Caco-2 (cell line): Measurements from ENCODE around the gene PALB2. TPM values are rescaled to one million over a fixed set of nuclear protein-coding genes. Genes with fewer than 3 reads are reported as not detected.

Experiments used
- BruUV-seq: library from RNA; stranded (reverse); fragments of 400-500 nt; replicated peaks from 2 replicates; lab custom pipeline; 2021; lab: Mats Ljungman, UMichigan
- CTCF ChIA-PET: fragments of 300-600 bp; sonication (Branson Sonifier 250); formaldehyde crosslinking; loops from one replicate; lab custom pipeline; 2022; ENCODE audit warnings: antibody characterized with exemption; lab: Charles Lee
- POLR2A ChIA-PET: fragments of 300-600 bp; sonication (Branson Sonifier 250); formaldehyde crosslinking; loops from one replicate; lab custom pipeline; 2022; ENCODE audit warnings: antibody characterized with exemption; lab: Charles Lee
- DNase-seq, 2 experiments: peaks; one replicate each; pipeline versions ENCODE4 v3.0.0 to v3.0.0-alpha.2; 2020 to 2022
- H3K27me3 ChIP-seq: replicated peaks from 2 replicates; pipeline ENCODE4 v1.6.0; 2011; ENCODE audit warnings: low read length; ENCODE audit not compliant: control insufficient read depth, insufficient read depth
- H3K36me3 ChIP-seq: 2 replicates; pipeline ENCODE4 v1.5.1; 2011; ENCODE audit warnings: low read length; ENCODE audit not compliant: control insufficient read depth, insufficient read depth
- H3K4me1 ChIP-seq: fragments of 250-450 bp; sonication (Bioruptor Pico); 2 replicates; pipeline ENCODE4 v1.5.1; 2020; ENCODE audit warnings: mild to moderate bottlenecking
- H3K4me3 ChIP-seq: 2 replicates; pipeline ENCODE4 v1.5.1; 2011; ENCODE audit warnings: low read depth, mild to moderate bottlenecking, control low read depth, low read length
- H3K9me3 ChIP-seq: fragments of 250-450 bp; sonication (Bioruptor Pico); 2 replicates; pipeline ENCODE4 v1.5.1; 2020; ENCODE audit warnings: mild to moderate bottlenecking, moderate library complexity
- H3K27ac Mint-ChIP-seq: one replicate; pipeline ENCODE4 v1.8.0; 2022; ENCODE audit warnings: mixed read lengths; ENCODE audit not compliant: unreplicated experiment
- H3K27me3 Mint-ChIP-seq: one replicate; pipeline ENCODE4 v1.8.0; 2022; ENCODE audit warnings: mixed read lengths; ENCODE audit not compliant: insufficient read depth, unreplicated experiment
- H3K36me3 Mint-ChIP-seq: one replicate; pipeline ENCODE4 v1.8.0; 2022; ENCODE audit warnings: mild to moderate bottlenecking, mixed read lengths; ENCODE audit not compliant: insufficient read depth, unreplicated experiment
- H3K4me1 Mint-ChIP-seq: one replicate; pipeline ENCODE4 v1.8.0; 2022; ENCODE audit warnings: low read depth, mixed read lengths; ENCODE audit not compliant: unreplicated experiment
- H3K4me3 Mint-ChIP-seq: one replicate; pipeline ENCODE4 v1.8.0; 2022; ENCODE audit warnings: mild to moderate bottlenecking, moderate library complexity, mixed read lengths; ENCODE audit not compliant: unreplicated experiment
- H3K9me3 Mint-ChIP-seq: one replicate; pipeline ENCODE4 v1.8.0; 2022; ENCODE audit warnings: mixed read lengths; ENCODE audit not compliant: unreplicated experiment
- CTCF ChIP-seq, 2 experiments: fragments of 200-600 bp in 1 of 2; IDR thresholded peaks; 1 replicate in 1 of 2; 2 replicates in 1 of 2; pipeline versions ENCODE4 v1.5.1 to v1.8.0; 2011 to 2022; ENCODE audit warnings: antibody characterized with exemption in 1 of 2, control low read depth in 1 of 2, inconsistent platforms in 1 of 2, low read depth in 1 of 2, low read length in 1 of 2, mild to moderate bottlenecking in 1 of 2, moderate library complexity in 1 of 2; ENCODE audit not compliant: insufficient read depth in 1 of 2, severe bottlenecking in 1 of 2, unreplicated experiment in 1 of 2
- intact Hi-C: fragments of 100-400 bp; cut with micrococcal nuclease; formaldehyde crosslinking; loops from one replicate; pipeline ENCODE4 v1.10.0; 2022; ENCODE audit not compliant: unreplicated experiment
- total RNA-seq: library from RNA; stranded (reverse); gene quantifications from 2 replicates; pipeline ENCODE4 v1.2.3, GENCODE V29; 2022

Gene PALB2
- total RNA-seq, 1 experiment from 2014 or later: 20.5 TPM

GRCh38 chr16:23578101-23578830 is 62.8 kb downstream of the PALB2 start:
- intact Hi-C loops: no loop called here
- no peaks in the 10 kb centered on the region for H3K4me1 ChIP-seq
- H3K4me3 ChIP-seq: no peak overlapping the region
- Mint-ChIP-seq H3K4me3 (no peak overlapping the region), H3K36me3 (peaks cover 58% of the 10 kb centered on the region), H3K27me3 (no peaks in the 10 kb centered on the region), H3K9me3 (no peaks in the 10 kb centered on the region), H3K4me1 (no peaks in the 10 kb centered on the region), H3K27ac (no peak overlapping the region)
- no peak for TF ChIP-seq CTCF (IDR thresholded peaks at IDR 0.05; ENCODE audit: insufficient read depth in 1 of 2, low read depth in 1 of 2, low read length in 1 of 2, severe bottlenecking in 1 of 2, unreplicated experiment in 1 of 2)
- CTCF ChIA-PET: no interaction called here
- peaks cover 2% of the 10 kb centered on the region; the same call in 1 of the 2 replicates for H3K36me3 ChIP-seq
- H3K9me3 ChIP-seq: no peaks in the 10 kb centered on the region
- DNase-seq: no peak
- POLR2A ChIA-PET: no interaction called here
- no TSS peak for BruUV-seq
- no peaks in the 10 kb centered on the region for H3K27me3 ChIP-seq

GRCh38 chr16:23577493-23577892 is 63.6 kb downstream of the PALB2 start:
- Mint-ChIP-seq H3K27ac (no peak overlapping the region), H3K9me3 (no peaks in the 10 kb centered on the region), H3K27me3 (no peaks in the 10 kb centered on the region), H3K4me1 (no peaks in the 10 kb centered on the region), H3K36me3 (peaks cover 59% of the 10 kb centered on the region), H3K4me3 (no peak overlapping the region)
- CTCF ChIA-PET: no interaction called here
- no peak for DNase-seq
- no TSS peak for BruUV-seq
- H3K4me1 ChIP-seq: no peaks in the 10 kb centered on the region
- no peaks in the 10 kb centered on the region for H3K9me3 ChIP-seq
- intact Hi-C loops: no loop called here
- TF ChIP-seq CTCF (IDR thresholded peaks at IDR 0.05; ENCODE audit: insufficient read depth in 1 of 2, low read depth in 1 of 2, low read length in 1 of 2, severe bottlenecking in 1 of 2, unreplicated experiment in 1 of 2): no peak
- peaks cover 2% of the 10 kb centered on the region; the same call in 1 of the 2 replicates for H3K36me3 ChIP-seq
- H3K27me3 ChIP-seq: no peaks in the 10 kb centered on the region
- POLR2A ChIA-PET: no interaction called here
- H3K4me3 ChIP-seq: no peak overlapping the region

- BruUV-seq: no TSS peak
- Mint-ChIP-seq H3K27me3 (no peaks in the 10 kb centered on the region), H3K9me3 (no peaks in the 10 kb centered on the region), H3K4me3 (no peak overlapping the region), H3K36me3 (peaks cover 61% of the 10 kb centered on the region), H3K4me1 (no peaks in the 10 kb centered on the region), H3K27ac (no peak overlapping the region)
- DNase-seq: no peak
- Histone ChIP-seq H3K4me3 (no peak overlapping the region), H3K36me3 (peaks cover 2% of the 10 kb centered on the region; the same call in 1 of the 2 replicates), H3K9me3 (no peaks in the 10 kb centered on the region), H3K27me3 (no peaks in the 10 kb centered on the region), H3K4me1 (no peaks in the 10 kb centered on the region)
- ChIA-PET POLR2A (no interaction called here), CTCF (no interaction called here)
- TF ChIP-seq CTCF (IDR thresholded peaks at IDR 0.05; ENCODE audit: insufficient read depth in 1 of 2, low read depth in 1 of 2, low read length in 1 of 2, severe bottlenecking in 1 of 2, unreplicated experiment in 1 of 2): no peak
- intact Hi-C loops: no loop called here
Observed at GRCh38 chr16:23575834-23576233, 65.3 kb downstream of the PALB2 start.
